Small intestine (tissue), 7 donors: Measurements from ENCODE around the gene CCDC146. TPM values are rescaled to one million over a fixed set of nuclear protein-coding genes. Genes with fewer than 3 reads are reported as not detected.
"Not testable (repeated sequence)": the region's sequence is repeated elsewhere in the genome, so short reads cannot be mapped to it uniquely, and the experiment has no call there.

ENCODE experiments used
- DNase-seq, 2 donors: peaks; one replicate each; pipeline versions ENCODE4 v3.0.0 to v3.0.0-alpha.2; 2013
- FAIRE-seq: peaks from 2 replicates; lab custom pipeline; 2012; peaks lifted over from hg19 to GRCh38; lab: Jason Lieb, UNC
- H3K27ac ChIP-seq, 3 donors: one replicate each; pipeline ENCODE4 v1.5.1; 2013; ENCODE audit warnings: low read length in 2 of 3, mild to moderate bottlenecking in 2 of 3, control low read depth in 1 of 3, inconsistent platforms in 1 of 3, low read depth in 1 of 3, moderate library complexity in 1 of 3
- H3K27me3 ChIP-seq, 3 donors: one replicate each; pipeline ENCODE4 v1.6.1; 2013; ENCODE audit warnings: low read length in 3 of 3, inconsistent platforms in 1 of 3; ENCODE audit not compliant: control insufficient read depth in 3 of 3, insufficient read depth in 3 of 3
- H3K36me3 ChIP-seq, 3 donors: one replicate each; pipeline ENCODE4 v1.6.1; 2013; ENCODE audit warnings: low read length in 3 of 3, inconsistent platforms in 1 of 3, low read depth in 1 of 3, mild to moderate bottlenecking in 1 of 3, moderate library complexity in 1 of 3; ENCODE audit not compliant: control insufficient read depth in 3 of 3, insufficient read depth in 2 of 3
- H3K4me1 ChIP-seq, 3 donors: one replicate each; pipeline ENCODE4 v1.6.1; 2013; ENCODE audit warnings: low read length in 2 of 3, inconsistent platforms in 1 of 3, low read depth in 1 of 3, mild to moderate bottlenecking in 1 of 3, moderate library complexity in 1 of 3; ENCODE audit not compliant: control insufficient read depth in 3 of 3, insufficient read depth in 2 of 3
- H3K4me3 ChIP-seq, 3 donors: one replicate each; pipeline ENCODE4 v1.5.1; 2013; ENCODE audit warnings: low read length in 3 of 3, control low read depth in 1 of 3, inconsistent platforms in 1 of 3, low read depth in 1 of 3, mild to moderate bottlenecking in 1 of 3, moderate library complexity in 1 of 3
- H3K9me3 ChIP-seq, 2 donors: one replicate each; pipeline ENCODE4 v1.6.1; 2013; ENCODE audit warnings: low read depth in 1 of 2, low read length in 1 of 2; ENCODE audit not compliant: control insufficient read depth in 2 of 2, insufficient read depth in 1 of 2
- WGBS, 3 donors: extraction: QIAGEN DNeasy Blood & Tissue Kit; methylation state at CpG; one replicate each; pipeline ENCODE4 v1.1.7; 2013; 5-methylcytosine and 5-hydroxymethylcytosine counted together
- polyA plus RNA-seq, 4 donors: library from polyadenylated mRNA; stranded (reverse) in 3 of 4; unstranded in 1 of 4; fragments of 200-250 nt in 3 of 4; fragments of 120-200 nt in 1 of 4; gene quantifications; one replicate each; pipeline versions ENCODE4 v1.2.1 to v1.2.3, GENCODE V29; 2013
- donor health status: healthy with polysubstance abuse.
- donor health status: control.
- donor health status: control.
- donor health status: Bipolar disorder and iron deficiency.
- donor health status: healthy.

Gene CCDC146
- polyA plus RNA-seq, 4 donors = 2.4 to 7.5 (median 6.5) TPM

DNA sequence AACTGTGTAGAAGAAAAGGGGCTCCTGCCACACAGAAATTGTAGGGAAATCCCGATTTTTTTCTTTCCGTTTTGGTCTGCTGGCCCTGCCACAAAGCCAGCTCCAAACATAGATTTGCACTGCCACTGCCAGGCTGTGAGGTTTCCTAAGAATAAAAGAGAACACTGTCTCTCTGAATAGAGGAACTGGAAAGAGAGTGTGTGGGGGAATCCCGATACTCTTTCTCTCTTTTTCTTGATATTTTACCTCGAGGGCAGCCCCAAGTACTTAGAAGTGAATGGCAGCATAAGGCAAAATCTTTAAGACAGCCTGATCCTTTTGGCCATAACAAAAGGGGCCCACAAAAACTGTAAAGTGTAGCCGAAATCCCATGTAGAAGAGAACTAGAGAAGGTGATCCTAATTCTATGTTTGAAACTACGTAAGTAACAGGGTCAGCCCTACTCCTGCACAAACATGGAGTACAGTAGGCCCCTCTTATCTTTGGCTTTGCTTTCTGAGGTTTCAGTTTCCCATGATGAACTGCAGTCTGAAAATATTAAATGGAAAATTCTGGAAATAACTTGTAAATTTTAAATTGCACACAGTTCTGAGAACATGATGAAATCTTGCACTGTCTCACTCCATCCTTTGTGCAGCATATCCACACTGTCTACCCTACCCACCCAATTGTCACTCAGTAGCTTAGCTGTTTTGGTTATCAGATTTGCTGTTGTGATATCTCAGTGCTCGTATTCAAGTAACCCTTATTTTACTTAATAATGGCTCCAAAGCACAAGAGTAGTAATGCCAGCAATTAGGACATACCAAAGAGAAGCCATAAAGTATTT is 6.4 kb downstream of the CCDC146 start:
- DNase-seq, H3K4me3 ChIP-seq, H3K27me3 ChIP-seq, H3K27ac ChIP-seq, H3K36me3 ChIP-seq, H3K4me1 ChIP-seq, H3K9me3 ChIP-seq: not testable (repeated sequence)
- peak; percentile 30 for FAIRE-seq
- WGBS, 3 donors = 65 to 72% (median 68%) methylated on average over 5 of the region's 7 CpGs

DNA sequence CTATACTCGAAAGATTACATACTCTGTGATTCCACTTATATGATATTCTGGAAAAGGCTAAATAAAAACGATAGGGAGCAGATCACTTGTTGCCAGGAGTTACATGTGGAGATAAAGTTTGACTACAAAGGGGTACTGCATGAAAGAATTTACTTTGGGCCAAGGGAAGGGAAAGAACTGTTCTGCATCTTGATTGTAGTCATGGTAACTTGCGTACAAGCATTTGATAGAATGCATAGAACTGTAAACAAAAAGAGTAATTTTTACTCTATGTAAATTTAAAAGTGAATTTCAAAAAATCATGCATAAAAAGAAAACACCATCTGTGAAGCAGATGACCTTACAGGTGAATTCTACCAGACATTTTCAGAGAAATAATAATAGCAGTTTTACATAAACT is 9.4 kb downstream of the CCDC146 start:
- not testable (repeated sequence) for H3K27ac ChIP-seq, FAIRE-seq, H3K4me1 ChIP-seq, H3K4me3 ChIP-seq, H3K36me3 ChIP-seq, H3K9me3 ChIP-seq, DNase-seq, H3K27me3 ChIP-seq
- WGBS, 3 donors = 93 to 100% (median 100%) methylated on average over 1 of the region's 3 CpGs

DNA sequence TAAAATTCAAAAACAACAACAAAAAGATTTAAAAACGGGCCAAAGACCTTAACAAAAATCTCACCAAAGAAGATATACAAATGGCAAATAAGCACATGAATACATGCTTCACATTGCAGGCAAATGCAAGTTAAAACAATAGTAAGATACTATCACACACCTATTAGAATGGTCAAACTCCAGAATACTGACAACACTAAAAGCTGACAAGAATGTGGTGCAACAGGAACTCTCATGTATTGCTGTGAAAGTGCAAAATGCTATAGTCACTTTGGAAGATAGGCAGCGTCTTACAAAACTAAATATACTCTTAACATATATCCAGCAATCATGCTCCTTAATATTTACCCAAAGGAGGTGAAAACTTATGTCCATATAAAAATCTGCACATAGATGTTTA is 16.3 kb downstream of the CCDC146 start:
- H3K4me3 ChIP-seq, H3K27ac ChIP-seq, H3K9me3 ChIP-seq, H3K36me3 ChIP-seq, H3K4me1 ChIP-seq, H3K27me3 ChIP-seq, DNase-seq, FAIRE-seq: not testable (repeated sequence)
- 87 to 89% (median 88%) methylated on average over 2 of the region's 2 CpGs for WGBS, 3 donors

DNA sequence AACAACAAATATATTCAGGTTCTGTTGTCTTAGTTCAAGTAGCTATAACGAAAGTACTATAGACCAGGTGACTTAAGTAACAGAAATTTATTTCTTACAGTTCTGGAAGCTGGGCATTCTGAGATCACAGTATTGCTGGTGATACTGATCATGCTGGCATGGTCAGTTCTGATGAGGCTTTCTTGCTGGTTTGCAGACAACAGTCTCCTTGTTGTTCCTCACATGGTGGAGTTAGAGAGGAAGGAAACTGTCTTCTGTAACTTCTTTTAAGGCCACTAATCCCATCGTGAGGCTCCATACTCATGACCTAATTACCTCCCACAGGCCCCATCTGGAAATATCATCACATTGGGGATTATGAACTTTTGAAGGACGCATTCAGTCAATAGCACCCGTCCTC is 17.9 kb downstream of the CCDC146 start:
- not testable (repeated sequence) for H3K4me3 ChIP-seq, H3K27me3 ChIP-seq, DNase-seq, H3K9me3 ChIP-seq, H3K36me3 ChIP-seq, H3K4me1 ChIP-seq, FAIRE-seq, H3K27ac ChIP-seq
- 51 to 81% (median 67%) methylated on average over 2 of the region's 4 CpGs for WGBS, 3 donors

DNA sequence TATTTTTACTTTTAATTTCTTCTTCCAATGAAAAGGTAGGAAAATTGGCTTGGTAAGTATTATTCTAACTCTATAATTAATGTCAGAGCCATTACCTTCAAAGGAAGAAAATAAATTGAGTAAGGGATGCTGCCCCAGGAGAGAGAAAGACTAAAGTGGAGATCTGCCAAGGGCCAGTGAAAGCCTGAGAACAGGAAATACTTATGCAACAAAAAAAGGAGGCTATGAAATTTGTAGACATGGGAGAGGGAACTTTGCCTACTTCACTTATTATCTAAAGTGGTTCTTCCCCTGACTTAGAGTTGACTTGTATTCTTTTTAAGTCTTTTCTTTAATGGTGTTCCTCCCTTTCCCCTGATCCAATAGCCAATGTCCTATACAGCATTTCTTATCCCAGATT is 29.8 kb downstream of the CCDC146 start:
- H3K4me3 ChIP-seq, H3K36me3 ChIP-seq, H3K4me1 ChIP-seq, FAIRE-seq, H3K27ac ChIP-seq, DNase-seq, H3K9me3 ChIP-seq, H3K27me3 ChIP-seq: not testable (repeated sequence)

DNA sequence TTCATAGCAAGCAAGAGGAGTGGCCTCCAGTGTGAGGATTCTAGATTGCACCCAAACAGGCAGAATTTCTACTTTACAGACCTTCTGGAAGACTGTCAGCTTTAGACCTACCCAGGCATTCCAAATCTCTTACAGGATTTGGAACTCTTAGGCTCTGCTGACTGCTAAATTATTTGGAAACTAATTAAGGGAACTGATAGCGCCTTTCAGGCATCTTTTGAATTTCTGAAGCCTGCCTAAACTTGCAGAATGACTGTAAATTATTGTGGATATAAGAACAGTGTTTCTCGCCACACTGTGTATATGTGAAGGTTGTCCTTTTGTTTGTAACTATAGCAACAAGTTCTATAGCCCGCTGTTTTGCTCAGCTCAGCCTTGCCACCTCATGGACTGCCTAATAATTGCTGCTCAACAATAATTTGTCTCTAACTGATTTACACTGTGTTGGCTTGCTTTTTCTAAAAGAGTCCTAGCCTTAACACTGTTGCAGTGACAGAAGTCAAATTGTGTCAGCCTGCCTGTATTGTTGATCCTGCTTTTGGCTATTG is 32.6 kb downstream of the CCDC146 start:
- not testable (repeated sequence) for H3K4me3 ChIP-seq, H3K9me3 ChIP-seq, H3K4me1 ChIP-seq, H3K36me3 ChIP-seq, H3K27me3 ChIP-seq, FAIRE-seq, H3K27ac ChIP-seq
- WGBS, 3 donors = 50 to 73% (median 68%) methylated on average over 2 to 3 of the region's 3 CpGs
- DNase-seq = peak in 1 of 2 donors; percentile 1

DNA sequence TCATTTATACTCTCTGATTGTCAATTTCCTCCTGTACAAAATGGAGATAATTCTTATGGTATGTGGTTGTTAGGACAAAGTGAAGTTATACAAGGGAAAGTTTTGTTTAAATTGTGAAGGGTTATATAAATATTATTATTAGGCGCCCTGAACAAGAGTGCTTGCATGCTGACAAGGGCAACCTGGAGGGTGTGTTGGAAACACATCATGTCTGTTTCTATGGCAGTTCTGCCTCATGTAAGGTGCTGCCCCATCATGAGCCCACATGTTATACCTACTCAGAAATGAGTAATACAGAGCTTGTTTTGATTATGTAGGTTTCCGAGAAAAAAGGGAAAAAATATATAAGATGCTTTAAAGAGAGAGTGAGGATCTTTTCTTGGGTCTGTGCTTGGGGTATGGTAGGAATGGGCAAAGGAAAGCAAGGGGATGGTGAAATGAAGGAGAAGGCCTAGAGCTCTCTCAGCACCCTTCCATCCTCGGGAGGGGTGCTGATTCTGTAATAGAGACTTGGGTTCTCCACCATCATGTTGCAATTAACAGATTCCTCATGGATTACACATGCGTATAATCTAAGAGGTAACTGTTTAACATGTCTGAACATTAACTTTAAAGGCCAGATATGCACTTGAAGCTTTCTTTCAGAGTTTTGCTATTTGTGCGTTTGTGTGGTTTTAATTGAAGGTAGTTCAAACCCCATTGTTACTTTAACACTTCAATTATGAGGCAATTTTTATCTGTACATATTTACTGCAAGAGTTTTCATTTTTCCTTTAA is 33.4 kb downstream of the CCDC146 start:
- not testable (repeated sequence) for FAIRE-seq
- 74 to 82% (median 78%) methylated on average over 4 of the region's 5 CpGs for WGBS, 3 donors

DNA sequence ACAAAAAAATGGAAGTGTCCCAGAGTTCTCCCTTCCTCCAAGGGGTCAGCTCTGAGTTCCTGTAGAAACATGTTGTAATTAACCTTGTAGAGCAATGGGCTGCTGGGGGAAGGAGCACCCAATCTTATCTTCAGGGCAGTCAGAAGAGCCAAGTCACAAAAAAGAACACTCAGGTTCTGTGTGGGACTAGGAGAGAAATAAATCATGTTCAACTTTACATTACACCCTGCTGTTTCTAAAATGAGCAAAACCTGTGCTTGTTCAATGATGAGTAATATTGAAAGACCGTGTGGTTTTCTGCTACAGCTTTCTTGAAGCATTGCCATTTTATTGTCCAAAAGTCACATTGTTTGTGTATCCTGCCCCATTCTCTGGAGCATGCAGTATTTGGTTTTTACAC is 34.6 kb downstream of the CCDC146 start:
- H3K4me3 ChIP-seq, FAIRE-seq, H3K4me1 ChIP-seq, H3K36me3 ChIP-seq, DNase-seq, H3K27ac ChIP-seq, H3K27me3 ChIP-seq, H3K9me3 ChIP-seq: not testable (repeated sequence)
- WGBS, 3 donors = no CpG with 5 or more reads among the region's 1 CpG

More for the DNA sequence above, 33.4 kb downstream of the CCDC146 start:
- not testable (repeated sequence) for H3K27ac ChIP-seq, DNase-seq, H3K36me3 ChIP-seq, H3K4me3 ChIP-seq, H3K4me1 ChIP-seq, H3K9me3 ChIP-seq, H3K27me3 ChIP-seq
